NB4 (cell line): Measurements from ENCODE around the gene SUSD4.

Experiments
- DNase-seq: peaks from one replicate; pipeline ENCODE4 v3.0.0; 2010; ENCODE audit warnings: low read depth
- H3K4me3 ChIP-seq: one replicate; pipeline ENCODE4 v1.5.1; 2011; ENCODE audit warnings: mild to moderate bottlenecking, low read depth, low read length, moderate library complexity
- CTCF ChIP-seq: IDR thresholded peaks from one replicate; pipeline ENCODE4 v1.5.1; 2012; ENCODE audit warnings: low read depth, low read length
- MAX ChIP-seq: IDR thresholded peaks from 2 replicates; pipeline ENCODE4 v1.6.1; 2011; ENCODE audit warnings: low read depth, low read length
- MYC ChIP-seq: IDR thresholded peaks from 2 replicates; pipeline ENCODE4 v1.6.1; 2011; ENCODE audit warnings: low read depth, low read length
- POLR2A ChIP-seq: IDR thresholded peaks from 2 replicates; pipeline ENCODE4 v1.6.1; 2011; ENCODE audit warnings: mild to moderate bottlenecking; ENCODE audit not compliant: insufficient read length; ENCODE audit errors: extremely low read depth

The SUSD4 gene

GRCh38 chr1:223216074-223216473 is 147.9 kb downstream of the SUSD4 start:
- DNase-seq: no peak
- TF ChIP-seq MYC (no peak), CTCF (no peak), MAX (no peak), POLR2A (no peak)
- no peak overlapping the region for H3K4me3 ChIP-seq

- TF ChIP-seq CTCF (no peak), MAX (no peak), MYC (no peak), POLR2A (no peak)
- no peak for DNase-seq
- H3K4me3 ChIP-seq: no peak overlapping the region
These were observed 148.9 kb downstream of the SUSD4 start for GRCh38 chr1:223215026-223215425.

GRCh38 chr1:223214261-223214807 is 149.6 kb downstream of the SUSD4 start:
- no peak overlapping the region for H3K4me3 ChIP-seq
- DNase-seq: no peak
- no peak for TF ChIP-seq MYC
- no peak for TF ChIP-seq MAX
- no peak for TF ChIP-seq CTCF
- TF ChIP-seq POLR2A: no peak

GRCh38 chr1:223212441-223212840 is 151.5 kb downstream of the SUSD4 start:
- DNase-seq: no peak
- TF ChIP-seq CTCF: no peak
- no peak for TF ChIP-seq MAX
- no peak for TF ChIP-seq POLR2A
- TF ChIP-seq MYC: no peak
- no peak overlapping the region for H3K4me3 ChIP-seq

- no peak overlapping the region for H3K4me3 ChIP-seq
- TF ChIP-seq POLR2A: no peak
- TF ChIP-seq CTCF: no peak
- TF ChIP-seq MAX: no peak
- no peak for TF ChIP-seq MYC
- no peak for DNase-seq
These were observed 152.5 kb downstream of the SUSD4 start for GRCh38 chr1:223211323-223211985.
